M059J (cell line): Measurements from ENCODE around the gene APC2. TPM values are rescaled to one million over a fixed set of nuclear protein-coding genes. Genes with fewer than 3 reads are reported as not detected.

Experiments
- DNase-seq: peaks from one replicate; pipeline ENCODE4 v3.0.0-alpha.2; 2012; ENCODE audit warnings: low read depth
- total RNA-seq: library from RNA; depleted of rRNA; stranded (reverse); fragments of >200 nt; shearing (Covaris generic); gene quantifications from 2 replicates; pipeline ENCODE4 v1.2.3, GENCODE V29; 2014

The APC2 gene
- total RNA-seq, 1 experiment from 2014 or later, result 0.49 TPM

DNA sequence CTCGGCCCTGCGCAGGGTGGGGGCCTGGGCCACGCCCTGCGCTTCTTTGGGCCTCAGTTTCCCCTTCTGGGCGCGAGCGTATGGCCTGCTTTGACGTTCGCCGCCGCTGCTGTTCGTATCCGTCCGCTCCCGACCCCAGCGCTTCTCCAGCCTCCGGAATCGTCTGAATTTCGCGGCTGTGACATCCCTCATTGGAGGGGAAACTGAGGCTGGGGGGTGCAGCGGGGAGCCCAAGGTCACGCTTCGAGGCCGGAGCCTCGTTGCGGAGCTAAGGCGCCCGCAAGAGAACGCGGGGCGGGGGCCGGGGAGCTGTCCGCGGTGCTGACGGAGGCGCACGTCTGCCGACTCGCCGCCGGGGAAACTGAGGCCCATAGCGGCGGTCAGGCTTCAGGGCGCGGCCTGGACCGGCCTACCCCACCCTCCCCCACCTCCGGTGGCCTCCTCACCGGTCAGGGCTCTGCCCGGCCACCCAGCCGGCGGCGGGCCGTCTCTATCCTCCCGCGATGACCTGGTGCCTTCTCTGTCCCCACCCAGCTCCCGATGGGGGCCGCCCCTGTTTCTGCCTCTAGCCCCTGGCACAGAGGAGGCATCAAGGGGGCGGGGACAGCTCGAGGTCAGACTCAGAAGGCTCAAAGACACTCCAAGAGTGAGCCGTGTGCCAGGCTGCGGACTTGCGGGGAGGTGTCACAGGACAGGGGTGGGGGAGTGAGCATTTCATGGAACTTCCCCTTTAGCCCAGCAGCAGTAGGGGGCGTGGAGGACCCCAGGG is 3.0 kb upstream of the APC2 start:
- peak; percentile 35 for DNase-seq

GRCh38 chr19:1447504-1447903 is 2.4 kb upstream of the APC2 start:
- DNase-seq, result no peak

GRCh38 chr19:1447944-1448343 is 2.0 kb upstream of the APC2 start:
- DNase-seq, result no peak

GRCh38 chr19:1450735-1451731 is 1.1 kb downstream of the APC2 start:
- no peak for DNase-seq

- no peak for DNase-seq
Observed at GRCh38 chr19:1451916-1452801, 2.2 kb downstream of the APC2 start.

- DNase-seq, result no peak
Observed at GRCh38 chr19:1452802-1453524, 3.0 kb downstream of the APC2 start.

GRCh38 chr19:1453525-1454364 is 3.8 kb downstream of the APC2 start:
- peak; percentile 70 for DNase-seq

GRCh38 chr19:1455002-1455335 is 5.0 kb downstream of the APC2 start:
- no peak for DNase-seq

DNA sequence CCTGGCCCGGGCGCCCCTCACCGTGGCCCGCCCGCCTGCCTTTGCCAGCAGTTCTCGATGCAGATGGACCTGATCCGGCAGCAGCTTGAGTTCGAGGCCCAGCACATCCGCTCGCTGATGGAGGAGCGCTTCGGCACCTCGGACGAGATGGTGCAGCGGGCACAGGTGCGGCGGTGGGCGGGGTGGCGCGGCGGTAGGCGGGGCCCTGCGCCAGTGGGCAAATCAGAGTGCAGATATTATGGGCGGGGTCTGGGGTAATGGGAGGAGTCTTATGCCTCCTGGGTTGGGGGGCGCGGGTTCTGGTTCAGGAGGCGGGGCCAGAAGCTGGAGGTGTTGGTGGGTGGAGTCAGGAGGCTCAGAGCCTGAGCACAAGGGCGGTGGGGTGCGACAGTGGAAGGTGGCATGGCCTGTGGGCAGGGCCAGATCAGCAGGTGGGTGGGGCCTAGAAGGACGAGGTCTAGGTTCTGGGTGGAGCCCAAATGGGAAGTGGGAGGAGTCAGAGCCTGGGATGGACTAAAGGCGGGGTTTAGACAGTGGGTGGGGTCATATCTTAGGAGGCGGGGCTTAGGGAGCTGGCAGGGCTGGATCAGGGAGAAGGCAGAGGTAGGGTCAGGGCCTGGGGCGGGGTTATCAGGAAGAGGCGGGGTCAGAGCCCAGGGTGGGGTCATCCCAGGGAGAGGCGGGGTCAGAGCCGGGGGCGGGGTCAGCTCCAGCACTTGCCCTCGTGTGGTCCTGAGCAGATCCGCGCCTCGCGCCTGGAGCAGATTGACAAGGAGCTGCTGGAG is 5.6 kb downstream of the APC2 start:
- peak; percentile 39 for DNase-seq

- DNase-seq, result no peak
Observed at GRCh38 chr19:1456121-1456900, 6.4 kb downstream of the APC2 start.

GRCh38 chr19:1457031-1457739 is 7.3 kb downstream of the APC2 start:
- no peak for DNase-seq

DNA sequence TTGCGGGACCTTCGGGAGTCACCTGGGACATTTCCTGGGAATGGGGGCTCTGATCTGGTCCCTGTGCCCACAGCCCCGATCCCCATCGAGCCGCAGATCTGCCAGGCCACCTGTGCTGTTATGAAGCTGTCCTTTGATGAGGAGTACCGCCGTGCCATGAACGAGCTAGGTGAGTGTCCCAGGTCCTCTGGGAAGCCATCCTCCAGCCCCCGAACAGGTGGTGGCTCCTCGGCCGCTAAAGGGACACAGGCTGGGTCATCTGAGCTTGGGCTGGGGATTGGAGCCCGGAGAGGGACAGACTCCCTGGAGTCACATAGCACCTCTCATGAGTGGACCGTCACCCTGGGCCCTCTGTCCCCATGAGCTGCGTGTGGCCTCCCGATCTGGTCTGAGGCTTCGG is 8.0 kb downstream of the APC2 start:
- no peak for DNase-seq

- DNase-seq, result peak; percentile 36
Observed at GRCh38 chr19:1459479-1459878, 9.6 kb downstream of the APC2 start.

DNA sequence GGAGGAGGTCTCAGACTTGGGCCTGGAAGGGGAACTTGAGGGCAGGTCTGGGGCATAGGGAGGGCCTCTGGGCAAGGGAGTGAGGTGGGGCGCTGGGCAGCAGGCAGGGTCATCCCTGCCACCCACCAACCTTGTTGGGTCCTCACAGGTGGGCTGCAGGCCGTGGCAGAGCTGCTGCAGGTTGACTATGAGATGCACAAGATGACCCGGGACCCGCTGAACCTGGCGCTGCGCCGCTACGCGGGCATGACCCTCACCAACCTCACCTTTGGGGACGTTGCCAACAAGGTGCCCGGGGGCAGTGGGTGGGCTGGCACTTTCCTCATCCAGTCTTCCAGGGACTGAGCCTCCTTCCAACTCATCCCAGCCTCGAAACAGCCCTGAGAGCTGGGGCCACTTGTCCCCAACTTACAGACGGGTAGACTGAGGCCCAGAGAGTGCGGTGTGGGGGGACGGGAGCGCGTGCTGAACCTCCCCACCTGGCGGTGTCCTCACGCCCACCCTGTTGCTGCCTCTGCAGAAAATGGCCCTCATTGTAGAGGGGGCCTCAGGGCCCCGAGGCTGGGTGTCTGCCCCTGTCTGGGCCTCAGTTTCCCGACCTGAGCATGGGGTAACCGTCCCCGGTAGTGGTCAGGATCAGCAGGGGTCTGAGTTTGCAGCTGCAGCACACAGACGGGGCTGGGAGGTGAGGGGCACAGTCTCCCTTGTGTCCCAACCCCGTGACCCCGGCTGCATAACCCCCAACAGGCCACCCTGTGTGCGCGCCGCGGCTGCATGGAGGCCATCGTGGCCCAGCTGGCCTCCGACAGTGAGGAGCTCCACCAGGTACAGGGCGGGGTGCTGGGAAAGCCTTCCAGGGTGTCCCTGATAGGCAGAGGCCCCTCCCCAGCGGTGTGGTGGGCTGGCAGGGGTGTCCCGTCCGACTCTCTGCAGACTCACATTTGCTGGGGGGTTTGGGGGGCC is 10.4 kb downstream of the APC2 start:
- no peak for DNase-seq

GRCh38 chr19:1461862-1462261 is 11.9 kb downstream of the APC2 start:
- DNase-seq, result no peak

GRCh38 chr19:1465191-1466016 is 15.5 kb downstream of the APC2 start:
- DNase-seq, result no peak
